ENCODE results near the gene CABP2. TPM values are rescaled to one million over a fixed set of nuclear protein-coding genes. Genes with fewer than 3 reads are reported as not detected.
"Not testable (repeated sequence)": the region's sequence is repeated elsewhere in the genome, so short reads cannot be mapped to it uniquely, and the experiment has no call there.

The CABP2 gene
- total RNA-seq, 1 experiment from 2014 or later: not detected

GRCh38 chr11:67516806-67517205 lies 6.4 kb downstream of the CABP2 start:
- intact Hi-C loops (cut with micrococcal nuclease; ENCODE audit: unreplicated experiment): no loop called here
- H3K4me3 ChIP-seq (ENCODE audit: low read depth, low read length, poor library complexity, severe bottlenecking): no peak overlapping the region
- TF ChIP-seq EZH2 (IDR thresholded peaks at IDR 0.05; ENCODE audit: borderline replicate concordance, low read depth, low read length, poor library complexity, severe bottlenecking): no peak
- no peak for TF ChIP-seq CTCF (conservative IDR thresholded peaks at IDR 0.05; ENCODE audit: low read depth, low read length)
- CTCF ChIA-PET: no interaction called here
- no peak overlapping the region for H3K27ac ChIP-seq (ENCODE audit: low read depth, low read length, poor library complexity, severe bottlenecking)
- H3K4me1 ChIP-seq (ENCODE audit: insufficient read depth, low read length, poor library complexity, severe bottlenecking): no peaks in the 10 kb centered on the region
- no peaks in the 10 kb centered on the region for H3K36me3 ChIP-seq (ENCODE audit: insufficient read depth, low read length, poor library complexity, severe bottlenecking)
- BruUV-seq (replicated peaks): no TSS peak
- POLR2A ChIA-PET (ENCODE audit: low non-redundant PET): no interaction called here
- H3K27me3 ChIP-seq (replicated peaks; ENCODE audit: insufficient read depth, low read depth, low read length, poor library complexity): no peaks in the 10 kb centered on the region
- no peak for DNase-seq (ENCODE audit: low spot score)
- no peaks in the 10 kb centered on the region for H3K9me3 ChIP-seq (ENCODE audit: low read depth, low read length, poor library complexity, severe bottlenecking)

GRCh38 chr11:67514116-67514515 lies 9.1 kb downstream of the CABP2 start:
- Histone ChIP-seq H3K27ac (ENCODE audit: low read depth, low read length, poor library complexity, severe bottlenecking) (no peak overlapping the region), H3K27me3 (replicated peaks; ENCODE audit: insufficient read depth, low read depth, low read length, poor library complexity) (no peaks in the 10 kb centered on the region), H3K9me3 (ENCODE audit: low read depth, low read length, poor library complexity, severe bottlenecking) (no peaks in the 10 kb centered on the region), H3K4me3 (ENCODE audit: low read depth, low read length, poor library complexity, severe bottlenecking) (no peak overlapping the region), H3K36me3 (ENCODE audit: insufficient read depth, low read length, poor library complexity, severe bottlenecking) (no peaks in the 10 kb centered on the region), H3K4me1 (ENCODE audit: insufficient read depth, low read length, poor library complexity, severe bottlenecking) (no peaks in the 10 kb centered on the region)
- intact Hi-C loops (cut with micrococcal nuclease; ENCODE audit: unreplicated experiment): no loop called here
- no peak for DNase-seq (ENCODE audit: low spot score)
- CTCF ChIA-PET: no interaction called here
- TF ChIP-seq EZH2 (IDR thresholded peaks at IDR 0.05; ENCODE audit: borderline replicate concordance, low read depth, low read length, poor library complexity, severe bottlenecking) (no peak), CTCF (conservative IDR thresholded peaks at IDR 0.05; ENCODE audit: low read depth, low read length) (no peak)
- POLR2A ChIA-PET (ENCODE audit: low non-redundant PET): interaction anchor here (0.5 kb wide), 1 partner anchor 93 kb away, joined by 8 read pairs; no protein-coding TSS in a partner anchor
- BruUV-seq (replicated peaks): no TSS peak

- BruUV-seq (replicated peaks); CTCF ChIA-PET; intact Hi-C loops (cut with micrococcal nuclease; ENCODE audit: unreplicated experiment); H3K27ac ChIP-seq (ENCODE audit: low read depth, low read length, poor library complexity, severe bottlenecking); H3K9me3 ChIP-seq (ENCODE audit: low read depth, low read length, poor library complexity, severe bottlenecking); H3K27me3 ChIP-seq (replicated peaks; ENCODE audit: insufficient read depth, low read depth, low read length, poor library complexity); DNase-seq (ENCODE audit: low spot score); H3K36me3 ChIP-seq (ENCODE audit: insufficient read depth, low read length, poor library complexity, severe bottlenecking); H3K4me3 ChIP-seq (ENCODE audit: low read depth, low read length, poor library complexity, severe bottlenecking): not testable (repeated sequence)
- POLR2A ChIA-PET (ENCODE audit: low non-redundant PET): interaction anchor here (0.5 kb wide), 1 partner anchor 114 kb away, joined by 3 read pairs; no protein-coding TSS in a partner anchor
- H3K4me1 ChIP-seq (ENCODE audit: insufficient read depth, low read length, poor library complexity, severe bottlenecking): peaks cover 12% of the 10 kb centered on the region
These were observed 11.7 kb downstream of the CABP2 start for GRCh38 chr11:67511558-67511957.

- ChIA-PET POLR2A (ENCODE audit: low non-redundant PET) (no interaction called here), CTCF (no interaction called here)
- H3K4me1 ChIP-seq (ENCODE audit: insufficient read depth, low read length, poor library complexity, severe bottlenecking): peaks cover 26% of the 10 kb centered on the region
- no peaks in the 10 kb centered on the region for H3K27me3 ChIP-seq (replicated peaks; ENCODE audit: insufficient read depth, low read depth, low read length, poor library complexity)
- no peak for DNase-seq (ENCODE audit: low spot score)
- H3K4me3 ChIP-seq (ENCODE audit: low read depth, low read length, poor library complexity, severe bottlenecking): no peak overlapping the region
- BruUV-seq (replicated peaks): no TSS peak
- H3K36me3 ChIP-seq (ENCODE audit: insufficient read depth, low read length, poor library complexity, severe bottlenecking): no peaks in the 10 kb centered on the region
- TF ChIP-seq CTCF (conservative IDR thresholded peaks at IDR 0.05; ENCODE audit: low read depth, low read length) (no peak), EZH2 (IDR thresholded peaks at IDR 0.05; ENCODE audit: borderline replicate concordance, low read depth, low read length, poor library complexity, severe bottlenecking) (no peak)
- no peak overlapping the region for H3K27ac ChIP-seq (ENCODE audit: low read depth, low read length, poor library complexity, severe bottlenecking)
- intact Hi-C loops (cut with micrococcal nuclease; ENCODE audit: unreplicated experiment): no loop called here
- no peaks in the 10 kb centered on the region for H3K9me3 ChIP-seq (ENCODE audit: low read depth, low read length, poor library complexity, severe bottlenecking)
These were observed 13.3 kb downstream of the CABP2 start for GRCh38 chr11:67510023-67510345.
